K562 (cell line): ENCODE results near the gene STARD6. TPM values are rescaled to one million over a fixed set of nuclear protein-coding genes. Genes with fewer than 3 reads are reported as not detected.

Source experiments
- ATAC-seq: fragments of 200-7000 bp; cut with Tn5 transposase; 3 replicates; pipeline ENCODE4 v1.9.1; 2020; ENCODE audit warnings: moderate library complexity
- BruUV-seq: library from RNA; stranded (reverse); fragments of 400-500 nt; replicated peaks from 2 replicates; lab custom pipeline; 2021; lab: Mats Ljungman, UMichigan
- CTCF ChIA-PET: fragments of 300-600 bp; formaldehyde crosslinking; extraction: SDS; loops from one replicate; lab custom pipeline; 2021; ENCODE audit warnings: low intra/inter-chr PET ratio; lab: Yijun Ruan, JAX
- POLR2A ChIA-PET: fragments of 300-600, 350-650 bp; sonication (Branson Sonifier 250); formaldehyde crosslinking; extraction: SDS; loops from one replicate; lab custom pipeline; 2021; ENCODE audit warnings: antibody characterized with exemption, inconsistent platforms; lab: Yijun Ruan, JAX
- DNase-seq, 4 experiments: peaks; one replicate each; pipeline versions ENCODE4 v3.0.0 to v3.0.0-alpha.2; 2011 to 2018; ENCODE audit warnings: low spot score in 3 of 4, mixed read lengths in 3 of 4; ENCODE audit errors: extremely low read depth in 1 of 4
- FAIRE-seq: peaks from 2 replicates; lab custom pipeline; 2011; peaks lifted over from hg19 to GRCh38; lab: Jason Lieb, UNC
- H2AFZ ChIP-seq: 2 replicates; pipeline ENCODE4 v1.6.0; 2011; ENCODE audit warnings: low read depth, low read length, control low read depth, inconsistent platforms
- H3K27ac ChIP-seq: fragments of 200-600 bp; 3 replicates; pipeline ENCODE4 v1.8.0; 2011; ENCODE audit warnings: low read depth, mild to moderate bottlenecking, control low read depth, inconsistent platforms, low read length, moderate library complexity, mixed read lengths; ENCODE audit errors: extremely low read depth
- H3K27me3 ChIP-seq, 2 experiments: fragments of 300-600 bp in 1 of 2; 2 replicates in 1 of 2; 3 replicates in 1 of 2; pipeline versions ENCODE4 v1.6.0 to v1.8.0; 2011; ENCODE audit warnings: inconsistent platforms in 2 of 2, low read length in 2 of 2, mild to moderate bottlenecking in 1 of 2, mixed read lengths in 1 of 2, moderate library complexity in 1 of 2; ENCODE audit not compliant: control insufficient read depth in 2 of 2, insufficient read depth in 2 of 2
- H3K36me3 ChIP-seq: fragments of 300-600 bp; 3 replicates; pipeline ENCODE4 v1.8.0; 2011; ENCODE audit warnings: mild to moderate bottlenecking, low read length, inconsistent platforms; ENCODE audit not compliant: control insufficient read depth, insufficient read depth
- H3K4me1 ChIP-seq, 2 experiments: fragments of 200-600 bp in 1 of 2; replicated peaks in 1 of 2; 2 replicates in 1 of 2; 3 replicates in 1 of 2; pipeline versions ENCODE4 v1.5.1 to v1.8.0; 2011; ENCODE audit warnings: inconsistent platforms in 2 of 2, low read length in 2 of 2, mild to moderate bottlenecking in 1 of 2, mixed read lengths in 1 of 2, moderate library complexity in 1 of 2; ENCODE audit not compliant: control insufficient read depth in 2 of 2, insufficient read depth in 2 of 2
- H3K4me2 ChIP-seq: 2 replicates; pipeline ENCODE4 v1.6.1; 2011; ENCODE audit warnings: low read length, control low read depth, inconsistent platforms, mixed read lengths; ENCODE audit not compliant: insufficient read depth
- H3K4me3 ChIP-seq: fragments of 200-600 bp; sonication (generic), shearing (Covaris generic); 2 replicates; pipeline ENCODE4 v1.5.1; 2016; ENCODE audit warnings: control low read depth, inconsistent platforms
- H3K79me2 ChIP-seq: fragments of 200-600 bp; 3 replicates; pipeline ENCODE4 v1.8.0; 2011; ENCODE audit warnings: low read length, inconsistent platforms; ENCODE audit not compliant: control insufficient read depth, insufficient read depth
- H3K9ac ChIP-seq, 2 experiments: 2 replicates each; pipeline versions ENCODE4 v1.6.0 to v1.6.1; 2011; ENCODE audit warnings: low read depth in 2 of 2, low read length in 2 of 2, control low read depth in 1 of 2, inconsistent platforms in 1 of 2, mild to moderate bottlenecking in 1 of 2, mixed read lengths in 1 of 2; ENCODE audit not compliant: insufficient read depth in 1 of 2
- H3K9me1 ChIP-seq: one replicate; pipeline ENCODE4 v1.6.0; 2011; ENCODE audit warnings: inconsistent platforms, mild to moderate bottlenecking, low read length, moderate library complexity; ENCODE audit not compliant: control insufficient read depth, insufficient read depth
- H3K9me3 ChIP-seq: replicated peaks from 2 replicates; pipeline ENCODE4 v1.5.1; 2011; ENCODE audit warnings: low read depth, low read length, inconsistent platforms; ENCODE audit not compliant: control insufficient read depth, insufficient read depth
- H4K20me1 ChIP-seq: replicated peaks from 2 replicates; pipeline ENCODE4 v1.6.1; 2011; ENCODE audit warnings: low read length, inconsistent platforms, mixed read lengths; ENCODE audit not compliant: control insufficient read depth, insufficient read depth
- CSDE1 ChIP-seq, 2 experiments: fragments of 450-650 bp; IDR thresholded peaks; 2 replicates each; pipeline ENCODE4 v1.6.1; 2016; ENCODE audit warnings: mild to moderate bottlenecking in 1 of 2
- HMGN3 ChIP-seq: IDR thresholded peaks from 2 replicates; pipeline ENCODE4 v1.6.1; 2011; ENCODE audit warnings: borderline replicate concordance, low read depth, mild to moderate bottlenecking, mixed read lengths, low read length; ENCODE audit not compliant: insufficient read length; ENCODE audit errors: extremely low read depth
- LCOR ChIP-seq: sonication (generic); formaldehyde crosslinking; IDR thresholded peaks from 2 replicates; pipeline ENCODE4 v1.8.0; 2022; ENCODE audit warnings: mild to moderate bottlenecking, missing genetic modification reagents
- MXD1 ChIP-seq: fragments of 250-450 bp; sonication (Bioruptor Pico); IDR thresholded peaks from 2 replicates; pipeline ENCODE4 v1.8.0; 2021; ENCODE audit warnings: borderline replicate concordance, mild to moderate bottlenecking, moderate library complexity; ENCODE audit not compliant: poor library complexity, severe bottlenecking
- NR0B1 ChIP-seq: fragments of 450-650 bp; IDR thresholded peaks from one replicate; pipeline ENCODE4 v1.6.1; 2018; ENCODE audit warnings: mild to moderate bottlenecking, moderate library complexity; ENCODE audit not compliant: partially characterized antibody
- RNF2 ChIP-seq: sonication (generic); IDR thresholded peaks from 2 replicates; pipeline ENCODE4 v1.6.1; 2016
- SRSF7 ChIP-seq: fragments of 200-400 bp; formaldehyde crosslinking; optimal IDR thresholded peaks from 2 replicates; pipeline ENCODE3; 2017; ENCODE audit warnings: mild to moderate bottlenecking, low read depth, low read length
- TEAD1 ChIP-seq, 2 experiments: fragments of 450-650 bp in 1 of 2; sonication (generic) in 1 of 2; formaldehyde crosslinking; IDR thresholded peaks; 2 replicates each; pipeline versions ENCODE4 v1.4.0 to v1.8.0; 2020 to 2022; ENCODE audit warnings: mild to moderate bottlenecking in 2 of 2, missing genetic modification reagents in 1 of 2
- ZKSCAN1 ChIP-seq: fragments of 150-350 bp; IDR thresholded peaks from 2 replicates; pipeline ENCODE4 v1.6.1; 2016; ENCODE audit warnings: low read depth, low read length
- ZKSCAN3 ChIP-seq: fragments of 250-450 bp; sonication (Bioruptor Pico); IDR thresholded peaks from 2 replicates; pipeline ENCODE4 v1.4.0; 2020
- ZNF318 ChIP-seq, 2 experiments: fragments of 450-650 bp; IDR thresholded peaks; 2 replicates each; pipeline ENCODE4 v1.6.1; 2016; ENCODE audit warnings: mild to moderate bottlenecking in 2 of 2, borderline replicate concordance in 1 of 2, low read depth in 1 of 2, moderate library complexity in 1 of 2
- ZNF41 ChIP-seq: fragments of 250-450 bp; sonication (Bioruptor Pico); conservative IDR thresholded peaks from 2 replicates; pipeline ENCODE4 v1.4.0; 2020; ENCODE audit warnings: mild to moderate bottlenecking
- WGBS: fragments of 100-300 bp; shearing (Covaris generic); methylation state at CpG from one replicate; pipeline ENCODE4 v1.1.6; 2016; ENCODE audit warnings: low coverage, mixed read lengths; ENCODE audit not compliant: insufficient coverage; ENCODE audit errors: missing lambda C conversion rate; 5-methylcytosine and 5-hydroxymethylcytosine counted together
- in situ Hi-C: fragments of 300-500 bp; cut with MboI; formaldehyde crosslinking; loops from 4 replicates; pipeline ENCODE4 v1.15.0; 2018; ENCODE audit warnings: inconsistent platforms, mixed read lengths
- intact Hi-C: fragments of 100-400 bp; cut with micrococcal nuclease; formaldehyde crosslinking; loops from 2 replicates; pipeline ENCODE4 v1.14.2; 2022
- polyA plus RNA-seq, 8 experiments: library from polyadenylated mRNA; depleted of rRNA in 4 of 8; stranded (reverse) in 5 of 8; unstranded in 3 of 8; fragments of >200 nt; fragmentation: Nextera tagmentation in 2 of 8; fragmentation: Illumina TruSeq in 1 of 8; extraction: Ambion mirVana in 2 of 8; extraction: Trizol in 1 of 8; gene quantifications; 2 replicates each; pipeline versions ENCODE4 v1.2.1 to v1.2.3, GENCODE V29; 2011 to 2014; ENCODE audit warnings: inconsistent platforms in 1 of 8, missing spikeins in 1 of 8
- total RNA-seq, 7 experiments: library from RNA; depleted of rRNA in 6 of 7; stranded (reverse); fragments of >200 nt in 6 of 7; fragmentation: Illumina TruSeq in 2 of 7; extraction: Trizol in 2 of 7; gene quantifications; 2 replicates each; pipeline versions ENCODE4 v1.2.1 to v1.2.3, GENCODE V29; 2011 to 2021; ENCODE audit warnings: low replicate concordance in 1 of 7

STARD6 gene
- total and polyA plus RNA-seq, 9 of the 15 experiments (the other 6 are each of a cell fraction or from before 2014, with no cell fraction given), result 0.11 to 0.15 TPM; not detected in 7

- no peaks in the 10 kb centered on the region for H3K4me1 ChIP-seq
- DNase-seq, result no peak
- WGBS, result 0% methylated on average over 6 of the region's 6 CpGs
- in situ Hi-C loops (no loop called here), intact Hi-C loops (no loop called here)
- ATAC-seq, result no peak
- no peak overlapping the region for H2AFZ ChIP-seq
- H3K4me2 ChIP-seq, result no peak overlapping the region
- no peak overlapping the region for H3K4me3 ChIP-seq
- H3K36me3 ChIP-seq, result no peaks in the 10 kb centered on the region
- ChIA-PET POLR2A (interaction anchor here (1.3 kb wide), 1 partner anchor 21 kb away, joined by 3 read pairs; no protein-coding TSS in a partner anchor), CTCF (no interaction called here)
- BruUV-seq, result no TSS peak
- no peak overlapping the region for H3K9ac ChIP-seq
- H3K9me1 ChIP-seq, result no peaks in the 10 kb centered on the region
- no peaks in the 10 kb centered on the region for H4K20me1 ChIP-seq
- H3K79me2 ChIP-seq, result no peaks in the 10 kb centered on the region
- H3K27me3 ChIP-seq, result no peaks in the 10 kb centered on the region
- H3K9me3 ChIP-seq, result no peaks in the 10 kb centered on the region
- FAIRE-seq, result no peak
- no peak overlapping the region for H3K27ac ChIP-seq
- TF ChIP-seq NR0B1 (no peak), ZKSCAN1 (no peak), ZNF318 (IDR thresholded peaks at IDR 0.05; ENCODE audit: borderline replicate concordance in 1 of 2, low read depth in 1 of 2) (no peak), CSDE1 (IDR thresholded peaks at IDR 0.05) (no peak), TEAD1 (CRISPR knock-in tag; IDR thresholded peaks at IDR 0.05) (no peak), RNF2 (no peak), ZNF41 (CRISPR knock-in tag) (no peak), ZKSCAN3 (CRISPR knock-in tag) (no peak), HMGN3 (no peak), MXD1 (CRISPR knock-in tag) (no peak), SRSF7 (no peak), LCOR (CRISPR knock-in tag) (no peak)
Observed at GRCh38 chr18:54330768-54331548, 26.7 kb downstream of the STARD6 start.
